IMR-90 (cell line): ENCODE measurements around the gene ARSB. TPM values are rescaled to one million over a fixed set of nuclear protein-coding genes. Genes with fewer than 3 reads are reported as not detected.

Source experiments
- ATAC-seq: fragments of 200-7000 bp; cut with Tn5 transposase; 2 replicates; pipeline ENCODE4 v1.9.1; 2020; ENCODE audit warnings: low read depth, mild to moderate bottlenecking, moderate library complexity
- BruUV-seq: library from RNA; stranded (reverse); fragments of 400-500 nt; replicated peaks from 2 replicates; lab custom pipeline; 2021; lab: Mats Ljungman, UMichigan
- CTCF ChIA-PET: fragments of 300-600 bp; formaldehyde crosslinking; extraction: SDS; loops from one replicate; lab custom pipeline; 2021; ENCODE audit warnings: antibody characterized with exemption; lab: Yijun Ruan, JAX
- POLR2A ChIA-PET: fragments of 300-600 bp; sonication (Branson Sonifier 250); formaldehyde crosslinking; loops from one replicate; lab custom pipeline; 2022; ENCODE audit warnings: antibody characterized with exemption; ENCODE audit not compliant: unreplicated experiment; lab: Charles Lee
- DNase-seq: peaks from one replicate; pipeline ENCODE4 v3.0.0; 2013
- H2AFZ ChIP-seq: replicated peaks from 2 replicates; pipeline ENCODE3; 2013; ENCODE audit warnings: low read length, mild to moderate bottlenecking; ENCODE audit not compliant: poor library complexity
- H2AK5ac ChIP-seq: 2 replicates; pipeline ENCODE4 v1.6.1; 2013; ENCODE audit warnings: low read depth, low read length, inconsistent platforms
- H2AK9ac ChIP-seq: replicated peaks from 2 replicates; pipeline ENCODE3; 2013; ENCODE audit warnings: mild to moderate bottlenecking, low read depth, low read length, moderate library complexity; ENCODE audit not compliant: poor library complexity
- H2BK120ac ChIP-seq: 2 replicates; pipeline ENCODE4 v1.6.1; 2013; ENCODE audit warnings: low read depth, low read length, inconsistent platforms
- H2BK15ac ChIP-seq: 3 replicates; pipeline ENCODE4 v1.6.1; 2013; ENCODE audit warnings: low read depth, low read length, inconsistent platforms
- H2BK20ac ChIP-seq: 2 replicates; pipeline ENCODE4 v1.6.1; 2013; ENCODE audit warnings: low read depth, mild to moderate bottlenecking, inconsistent platforms, low read length, moderate library complexity
- H2BK5ac ChIP-seq: 2 replicates; pipeline ENCODE4 v1.6.1; 2013; ENCODE audit warnings: mild to moderate bottlenecking, low read depth, low read length, inconsistent platforms; ENCODE audit not compliant: poor library complexity, severe bottlenecking
- H3K14ac ChIP-seq: replicated peaks from 2 replicates; pipeline ENCODE4 v1.6.1; 2013; ENCODE audit warnings: low read depth, low read length, inconsistent platforms
- H3K18ac ChIP-seq: 2 replicates; pipeline ENCODE4 v1.6.1; 2013; ENCODE audit warnings: low read depth, low read length, control low read depth
- H3K23ac ChIP-seq: 2 replicates; pipeline ENCODE4 v1.6.1; 2013; ENCODE audit warnings: low read depth, low read length, inconsistent platforms
- H3K27ac ChIP-seq: 2 replicates; pipeline ENCODE4 v1.5.1; 2013; ENCODE audit warnings: mild to moderate bottlenecking, control low read depth, low read length; ENCODE audit not compliant: insufficient read depth
- H3K27me3 ChIP-seq: 2 replicates; pipeline ENCODE4 v1.6.1; 2013; ENCODE audit warnings: low read length; ENCODE audit not compliant: control insufficient read depth, insufficient read depth
- H3K36me3 ChIP-seq: 2 replicates; pipeline ENCODE4 v1.6.1; 2013; ENCODE audit warnings: low read length, mixed read lengths; ENCODE audit not compliant: control insufficient read depth, insufficient read depth
- H3K4ac ChIP-seq: 2 replicates; pipeline ENCODE4 v1.6.1; 2013; ENCODE audit warnings: low read depth, low read length, inconsistent platforms
- H3K4me1 ChIP-seq: 2 replicates; pipeline ENCODE4 v1.6.1; 2013; ENCODE audit warnings: low read length, mixed read lengths; ENCODE audit not compliant: control insufficient read depth, insufficient read depth
- H3K4me2 ChIP-seq: 2 replicates; pipeline ENCODE4 v1.6.1; 2013; ENCODE audit warnings: low read depth, mild to moderate bottlenecking, control low read depth, low read length, moderate library complexity
- H3K4me3 ChIP-seq: 2 replicates; pipeline ENCODE4 v1.5.1; 2013; ENCODE audit warnings: low read depth, mild to moderate bottlenecking, control low read depth, low read length, moderate library complexity; ENCODE audit not compliant: insufficient read depth
- H3K56ac ChIP-seq: 2 replicates; pipeline ENCODE4 v1.6.1; 2013; ENCODE audit warnings: low read length, inconsistent platforms; ENCODE audit not compliant: insufficient read depth; ENCODE audit errors: extremely low read depth
- H3K79me1 ChIP-seq, 2 experiments: 2 replicates each; pipeline ENCODE4 v1.6.1; 2013; ENCODE audit warnings: low read length in 2 of 2, inconsistent platforms in 1 of 2, low read depth in 1 of 2
- H3K9ac ChIP-seq: 2 replicates; pipeline ENCODE4 v1.6.1; 2013; ENCODE audit warnings: low read depth, low read length, control low read depth
- H3K9me1 ChIP-seq: 2 replicates; pipeline ENCODE4 v1.6.1; 2013; ENCODE audit warnings: low read length, inconsistent platforms; ENCODE audit not compliant: insufficient read depth
- H3K9me3 ChIP-seq: 2 replicates; pipeline ENCODE4 v1.6.1; 2013; ENCODE audit warnings: low read length; ENCODE audit not compliant: control insufficient read depth, insufficient read depth
- H4K20me1 ChIP-seq: 2 replicates; pipeline ENCODE4 v1.6.1; 2013; ENCODE audit warnings: low read length, inconsistent platforms; ENCODE audit not compliant: insufficient read depth
- H4K5ac ChIP-seq: 2 replicates; pipeline ENCODE4 v1.6.1; 2013; ENCODE audit warnings: mild to moderate bottlenecking, low read depth, low read length, control low read depth
- H4K8ac ChIP-seq, 2 experiments: 2 replicates each; pipeline ENCODE4 v1.6.1; 2013; ENCODE audit warnings: low read depth in 2 of 2, low read length in 2 of 2, control low read depth in 1 of 2, inconsistent platforms in 1 of 2
- H4K91ac ChIP-seq: 2 replicates; pipeline ENCODE4 v1.6.1; 2013; ENCODE audit warnings: low read depth, low read length, inconsistent platforms; ENCODE audit not compliant: insufficient read depth
- BHLHE40 ChIP-seq: fragments of 150-350 bp; IDR thresholded peaks from 2 replicates; pipeline ENCODE4 v1.6.1; 2016; ENCODE audit warnings: mild to moderate bottlenecking, low read depth, low read length
- FOS ChIP-seq: fragments of 150-350 bp; IDR thresholded peaks from 2 replicates; pipeline ENCODE4 v1.6.1; 2016; ENCODE audit warnings: low read depth, low read length
- MXI1 ChIP-seq: IDR thresholded peaks from 2 replicates; pipeline ENCODE4 v1.6.1; 2012; ENCODE audit warnings: low read depth, mild to moderate bottlenecking, low read length, moderate library complexity, borderline replicate concordance
- POLR2A ChIP-seq: IDR thresholded peaks from 2 replicates; pipeline ENCODE4 v1.6.1; 2012; ENCODE audit warnings: mild to moderate bottlenecking, low read depth, low read length
- RAD21 ChIP-seq: IDR thresholded peaks from 2 replicates; pipeline ENCODE4 v1.6.1; 2012; ENCODE audit warnings: low read length, improper control_type of control experiment
- RFX5 ChIP-seq: IDR thresholded peaks from 2 replicates; pipeline ENCODE4 v1.8.0; 2012; ENCODE audit warnings: low read depth, mild to moderate bottlenecking, low read length, moderate library complexity
- USF2 ChIP-seq: fragments of 150-350 bp; IDR thresholded peaks from 2 replicates; pipeline ENCODE4 v1.6.1; 2017; ENCODE audit warnings: mild to moderate bottlenecking, antibody characterized with exemption, low read length, low read depth
- WGBS, 2 experiments: methylation state at CpG; one replicate each; pipeline versions ENCODE4 v1.1.5 to v1.1.7; 2013; ENCODE audit warnings: missing lambda C conversion rate in 2 of 2; ENCODE audit not compliant: insufficient read length in 1 of 2; ENCODE audit errors: extremely low coverage in 2 of 2; 5-methylcytosine and 5-hydroxymethylcytosine counted together
- dilution Hi-C: fragments of 300-500 bp; cut with HindIII; formaldehyde crosslinking; loops from one replicate; pipeline ENCODE4 v1.14.3; 2018; ENCODE audit warnings: low sequenced_read_pairs; ENCODE audit not compliant: unreplicated experiment
- in situ Hi-C: fragments of 300-500 bp; cut with MboI; formaldehyde crosslinking; loops from 3 replicates; pipeline ENCODE4 v1.14.3; 2019; ENCODE audit warnings: low sequenced_read_pairs, inconsistent platforms, mixed read lengths
- intact Hi-C: fragments of 100-400 bp; cut with micrococcal nuclease; formaldehyde crosslinking; loops from 2 replicates; pipeline ENCODE4 v1.10.0; 2022
- polyA plus RNA-seq, 3 experiments: library from polyadenylated mRNA; depleted of rRNA; stranded (reverse); fragments of >200 nt; gene quantifications; 2 replicates each; pipeline ENCODE4 v1.2.3, GENCODE V29; 2012; ENCODE audit warnings: low replicate concordance in 1 of 3
- total RNA-seq: library from RNA; depleted of rRNA; stranded (reverse); fragments of >200 nt; gene quantifications from 2 replicates; pipeline ENCODE4 v1.2.3, GENCODE V29; 2012

Gene ARSB
- total and polyA plus RNA-seq, 2 of the 4 experiments (the other 2 are of a cell fraction) = 16.0 to 16.3 TPM

- dilution Hi-C loops (no loop called here), in situ Hi-C loops (no loop called here), intact Hi-C loops (no loop called here)
- Histone ChIP-seq H2BK5ac (no peak overlapping the region), H3K56ac (no peak overlapping the region), H3K36me3 (no peaks in the 10 kb centered on the region), H3K9ac (no peak overlapping the region), H3K14ac (no peak overlapping the region), H3K4me2 (no peak overlapping the region), H4K20me1 (no peaks in the 10 kb centered on the region), H3K27me3 (no peaks in the 10 kb centered on the region), H2BK120ac (no peak overlapping the region), H3K79me1 (no peaks in the 10 kb centered on the region), H2BK20ac (no peak overlapping the region), H2BK15ac (no peak overlapping the region), H3K4me3 (no peak overlapping the region), H3K4ac (no peak overlapping the region), H3K23ac (no peak overlapping the region), H2AK9ac (no peak overlapping the region), H3K9me1 (no peaks in the 10 kb centered on the region; the same call in 1 of the 2 replicates), H3K18ac (no peak overlapping the region), H2AFZ (no peak overlapping the region), H3K9me3 (no peaks in the 10 kb centered on the region), H4K91ac (no peak overlapping the region), H4K5ac (no peak overlapping the region), H2AK5ac (no peak overlapping the region), H4K8ac (no peak overlapping the region), H3K4me1 (no peaks in the 10 kb centered on the region), H3K27ac (no peak overlapping the region)
- ATAC-seq (no peak), DNase-seq (no peak)
- POLR2A ChIA-PET = no interaction called here
- no TSS peak for BruUV-seq
- CTCF ChIA-PET = interaction anchor here (1.6 kb wide), 1 partner anchor 11 kb away, joined by 10 read pairs; no protein-coding TSS in a partner anchor
- WGBS, 2 experiments = no CpG with 5 or more reads among the region's 1 CpG
- TF ChIP-seq MXI1 (no peak), BHLHE40 (no peak), FOS (no peak), POLR2A (no peak), RAD21 (no peak), USF2 (no peak), RFX5 (no peak)
Observed at GRCh38 chr5:78919796-78920195, 65.3 kb downstream of the ARSB start.
